MM.1S (cell line): ENCODE measurements around the gene AKAP6.

Source experiments
- DNase-seq: peaks from one replicate; pipeline ENCODE4 v3.0.0-alpha.2; 2015
- H2AFZ ChIP-seq: fragments of 300-600 bp; sonication (generic); 2 replicates; pipeline ENCODE4 v1.6.0; 2016; ENCODE audit warnings: antibody characterized with exemption, low read length
- H3F3A ChIP-seq: fragments of 300-600 bp; sonication (generic); 2 replicates; pipeline ENCODE4 v1.6.1; 2016; ENCODE audit warnings: mild to moderate bottlenecking, antibody characterized with exemption, low read length, moderate library complexity, mixed read lengths; ENCODE audit not compliant: insufficient read depth
- H3K27ac ChIP-seq: fragments of 300-600 bp; sonication (generic); 2 replicates; pipeline ENCODE4 v1.5.1; 2016; ENCODE audit warnings: mild to moderate bottlenecking, low read length
- H3K27me3 ChIP-seq: fragments of 300-600 bp; sonication (generic); replicated peaks from 2 replicates; pipeline ENCODE4 v1.6.0; 2016; ENCODE audit warnings: low read length; ENCODE audit not compliant: insufficient read depth
- H3K36me3 ChIP-seq: fragments of 300-600 bp; sonication (generic); replicated peaks from 2 replicates; pipeline ENCODE4 v1.6.1; 2016; ENCODE audit warnings: mild to moderate bottlenecking, low read length, mixed read lengths; ENCODE audit not compliant: insufficient read depth
- H3K4me1 ChIP-seq: fragments of 300-600 bp; sonication (generic); 2 replicates; pipeline ENCODE4 v1.6.1; 2016; ENCODE audit warnings: low read length, mixed read lengths
- H3K4me2 ChIP-seq: fragments of 300-600 bp; sonication (generic); 2 replicates; pipeline ENCODE4 v1.6.0; 2016; ENCODE audit warnings: low read depth, low read length
- H3K4me3 ChIP-seq: fragments of 300-600 bp; sonication (generic); 2 replicates; pipeline ENCODE4 v1.5.1; 2016; ENCODE audit warnings: low read length, mixed read lengths
- H3K79me2 ChIP-seq: fragments of 300-600 bp; sonication (generic); 2 replicates; pipeline ENCODE4 v1.6.1; 2016; ENCODE audit warnings: mixed run types, low read length, mixed read lengths
- H3K9ac ChIP-seq: fragments of 300-600 bp; sonication (generic); 2 replicates; pipeline ENCODE4 v1.6.1; 2016; ENCODE audit warnings: low read length, mixed read lengths
- H3K9me2 ChIP-seq: fragments of 300-600 bp; sonication (generic); replicated peaks from 2 replicates; pipeline ENCODE4 v1.6.1; 2016; ENCODE audit warnings: mild to moderate bottlenecking, low read length, mixed read lengths; ENCODE audit not compliant: insufficient read depth
- H3K9me3 ChIP-seq: fragments of 300-600 bp; sonication (generic); replicated peaks from 2 replicates; pipeline ENCODE4 v1.6.1; 2016; ENCODE audit warnings: mild to moderate bottlenecking, low read length, mixed read lengths; ENCODE audit not compliant: insufficient read depth
- H4K20me1 ChIP-seq: fragments of 300-600 bp; sonication (generic); 2 replicates; pipeline ENCODE4 v1.6.1; 2016; ENCODE audit warnings: mild to moderate bottlenecking, low read length, moderate library complexity, mixed read lengths; ENCODE audit not compliant: insufficient read depth
- EZH2 ChIP-seq: fragments of 300-600 bp; sonication (generic); optimal IDR thresholded peaks from 2 replicates; pipeline ENCODE3; 2017; ENCODE audit warnings: low read depth, mild to moderate bottlenecking, antibody characterized with exemption, low read length, mixed read lengths
- EZH2phosphoT487 ChIP-seq: fragments of 300-600 bp; sonication (generic); IDR thresholded peaks from 2 replicates; pipeline ENCODE4 v1.6.1; 2018; ENCODE audit warnings: antibody characterized with exemption, low read length
- TF ChIP-seq, protein P1 (sequence below): fragments of 300-600 bp; sonication (generic); IDR thresholded peaks from 2 replicates; pipeline ENCODE4 v1.5.1; 2016; ENCODE audit warnings: antibody characterized with exemption, low read length, mixed read lengths

AKAP6 gene

GRCh38 chr14:32813401-32813800 lies 484.3 kb downstream of the AKAP6 start:
- Histone ChIP-seq H3K27me3 (no peaks in the 10 kb centered on the region), H2AFZ (no peak overlapping the region), H3K27ac (no peak overlapping the region), H3K9ac (no peak overlapping the region), H3K79me2 (no peaks in the 10 kb centered on the region), H3K4me3 (no peak overlapping the region), H3K9me2 (no peaks in the 10 kb centered on the region), H3K4me1 (no peaks in the 10 kb centered on the region), H3K9me3 (no peaks in the 10 kb centered on the region), H4K20me1 (no peaks in the 10 kb centered on the region), H3K4me2 (no peak overlapping the region), H3F3A (no peaks in the 10 kb centered on the region), H3K36me3 (no peaks in the 10 kb centered on the region)
- no peak for DNase-seq
- TF ChIP-seq EZH2, result no peak
- TF ChIP-seq, protein P1, sequence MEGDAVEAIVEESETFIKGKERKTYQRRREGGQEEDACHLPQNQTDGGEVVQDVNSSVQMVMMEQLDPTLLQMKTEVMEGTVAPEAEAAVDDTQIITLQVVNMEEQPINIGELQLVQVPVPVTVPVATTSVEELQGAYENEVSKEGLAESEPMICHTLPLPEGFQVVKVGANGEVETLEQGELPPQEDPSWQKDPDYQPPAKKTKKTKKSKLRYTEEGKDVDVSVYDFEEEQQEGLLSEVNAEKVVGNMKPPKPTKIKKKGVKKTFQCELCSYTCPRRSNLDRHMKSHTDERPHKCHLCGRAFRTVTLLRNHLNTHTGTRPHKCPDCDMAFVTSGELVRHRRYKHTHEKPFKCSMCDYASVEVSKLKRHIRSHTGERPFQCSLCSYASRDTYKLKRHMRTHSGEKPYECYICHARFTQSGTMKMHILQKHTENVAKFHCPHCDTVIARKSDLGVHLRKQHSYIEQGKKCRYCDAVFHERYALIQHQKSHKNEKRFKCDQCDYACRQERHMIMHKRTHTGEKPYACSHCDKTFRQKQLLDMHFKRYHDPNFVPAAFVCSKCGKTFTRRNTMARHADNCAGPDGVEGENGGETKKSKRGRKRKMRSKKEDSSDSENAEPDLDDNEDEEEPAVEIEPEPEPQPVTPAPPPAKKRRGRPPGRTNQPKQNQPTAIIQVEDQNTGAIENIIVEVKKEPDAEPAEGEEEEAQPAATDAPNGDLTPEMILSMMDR, result no peak
- no peak for TF ChIP-seq EZH2phosphoT487

DNA sequence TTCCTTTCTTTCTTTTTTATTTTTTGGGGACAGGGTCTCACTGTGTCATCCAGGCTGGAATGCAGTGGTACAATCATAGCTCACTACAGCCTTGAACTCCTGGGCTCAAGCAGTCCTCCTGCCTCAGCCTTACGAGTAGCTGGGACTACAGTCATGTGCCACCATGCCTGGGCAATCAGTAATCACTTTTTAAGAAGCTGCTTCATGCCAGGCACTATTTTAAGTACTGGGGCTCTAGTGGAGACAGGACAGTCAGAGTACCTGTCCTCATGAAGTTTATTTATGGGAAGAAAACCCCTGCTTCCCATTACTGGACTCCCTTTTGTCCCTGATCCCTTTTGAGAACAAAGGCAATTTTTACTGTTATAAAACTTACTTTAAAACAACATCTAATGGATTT lies 485.6 kb downstream of the AKAP6 start:
- H2AFZ ChIP-seq, result no peak overlapping the region
- H3K79me2 ChIP-seq, result no peaks in the 10 kb centered on the region
- no peaks in the 10 kb centered on the region for H4K20me1 ChIP-seq
- no peaks in the 10 kb centered on the region for H3F3A ChIP-seq
- no peak overlapping the region for H3K4me3 ChIP-seq
- no peak overlapping the region for H3K4me2 ChIP-seq
- H3K9me3 ChIP-seq, result no peaks in the 10 kb centered on the region
- no peaks in the 10 kb centered on the region for H3K36me3 ChIP-seq
- no peak for DNase-seq
- TF ChIP-seq EZH2 (no peak), EZH2phosphoT487 (no peak)
- TF ChIP-seq, protein P1, result no peak
- no peaks in the 10 kb centered on the region for H3K4me1 ChIP-seq
- no peaks in the 10 kb centered on the region for H3K27me3 ChIP-seq
- H3K27ac ChIP-seq, result no peak overlapping the region
- H3K9me2 ChIP-seq, result no peaks in the 10 kb centered on the region
- no peak overlapping the region for H3K9ac ChIP-seq

GRCh38 chr14:32816588-32816987 lies 487.5 kb downstream of the AKAP6 start:
- TF ChIP-seq EZH2phosphoT487, result no peak
- TF ChIP-seq, protein P1, result no peak
- no peak for TF ChIP-seq EZH2
- Histone ChIP-seq H2AFZ (no peak overlapping the region), H3K4me3 (no peak overlapping the region), H3K4me2 (no peak overlapping the region), H3K9ac (no peak overlapping the region), H3K9me3 (no peaks in the 10 kb centered on the region), H3K27ac (no peak overlapping the region), H3K9me2 (no peaks in the 10 kb centered on the region), H3K27me3 (no peaks in the 10 kb centered on the region), H3F3A (no peaks in the 10 kb centered on the region), H3K4me1 (no peaks in the 10 kb centered on the region), H4K20me1 (no peaks in the 10 kb centered on the region), H3K36me3 (no peaks in the 10 kb centered on the region), H3K79me2 (no peaks in the 10 kb centered on the region)
- DNase-seq, result no peak
